SK-N-SH (cell line): Measurements from ENCODE around the gene EBF3. TPM values are rescaled to one million over a fixed set of nuclear protein-coding genes. Genes with fewer than 3 reads are reported as not detected.

ENCODE experiments used
- CTCF ChIA-PET: fragments of 300-600, 350-600 bp; formaldehyde crosslinking; extraction: SDS; loops from one replicate; lab custom pipeline; 2021; lab: Yijun Ruan, JAX
- POLR2A ChIA-PET: fragments of 350-600 bp; sonication (Branson Sonifier 250); formaldehyde crosslinking; extraction: SDS; loops from one replicate; lab custom pipeline; 2020; ENCODE audit warnings: antibody characterized with exemption, inconsistent platforms; lab: Yijun Ruan, JAX
- DNase-seq: peaks from one replicate; pipeline ENCODE4 v3.0.0; 2012
- H2AFZ ChIP-seq: fragments of 200-600 bp; sonication (generic); 2 replicates; pipeline ENCODE4 v1.8.1; 2016; ENCODE audit warnings: antibody characterized with exemption, mild to moderate bottlenecking, low read depth
- H3F3A ChIP-seq: fragments of 200-600 bp; sonication (generic); replicated peaks from 2 replicates; pipeline ENCODE3; 2016; ENCODE audit warnings: antibody characterized with exemption, mild to moderate bottlenecking; ENCODE audit not compliant: insufficient read depth
- H3K27ac ChIP-seq, 2 experiments: fragments of 200-500 bp in 1 of 2; fragments of 200-600 bp in 1 of 2; sonication (Bioruptor generic) in 1 of 2; sonication (generic), shearing (Covaris generic) in 1 of 2; 2 replicates each; pipeline versions ENCODE4 v1.5.1 to v1.6.1; 2014 to 2016; ENCODE audit warnings: low read depth in 2 of 2, inconsistent platforms in 1 of 2, low read length in 1 of 2, mild to moderate bottlenecking in 1 of 2, mixed read lengths in 1 of 2
- H3K27me3 ChIP-seq: fragments of 200-600 bp; sonication (generic), shearing (Covaris generic); 2 replicates; pipeline ENCODE4 v1.6.1; 2016; ENCODE audit warnings: mixed run types; ENCODE audit not compliant: insufficient read depth
- H3K36me3 ChIP-seq, 2 experiments: fragments of 200-500 bp in 1 of 2; fragments of 200-600 bp in 1 of 2; sonication (Bioruptor generic) in 1 of 2; sonication (generic) in 1 of 2; replicated peaks in 1 of 2; 2 replicates each; pipeline versions ENCODE3 to v1.5.1; 2014 to 2016; ENCODE audit warnings: low read length in 1 of 2, mild to moderate bottlenecking in 1 of 2; ENCODE audit not compliant: insufficient read depth in 2 of 2, control insufficient read depth in 1 of 2
- H3K4me1 ChIP-seq, 2 experiments: fragments of 200-500 bp in 1 of 2; fragments of 200-600 bp in 1 of 2; sonication (Bioruptor generic) in 1 of 2; sonication (generic), shearing (Covaris generic) in 1 of 2; 2 replicates each; pipeline versions ENCODE4 v1.5.1 to v1.6.1; 2014 to 2016; ENCODE audit warnings: low read depth in 1 of 2, low read length in 1 of 2, mixed run types in 1 of 2; ENCODE audit not compliant: insufficient read depth in 2 of 2, control insufficient read depth in 1 of 2
- H3K4me2 ChIP-seq: fragments of 200-600 bp; sonication (generic), shearing (Covaris generic); 2 replicates; pipeline ENCODE4 v1.6.1; 2017; ENCODE audit warnings: mixed run types
- H3K4me3 ChIP-seq, 2 experiments: fragments of 200-500 bp in 1 of 2; fragments of 200-600 bp in 1 of 2; sonication (Bioruptor generic) in 1 of 2; sonication (generic), shearing (Covaris generic) in 1 of 2; 2 replicates each; pipeline versions ENCODE4 v1.5.1 to v1.8.1; 2014 to 2016; ENCODE audit warnings: low read depth in 2 of 2, inconsistent platforms in 1 of 2, low read length in 1 of 2, mild to moderate bottlenecking in 1 of 2, mixed read lengths in 1 of 2, moderate library complexity in 1 of 2
- H3K79me2 ChIP-seq: fragments of 200-600 bp; sonication (generic); 2 replicates; pipeline ENCODE4 v1.8.1; 2017; ENCODE audit warnings: mild to moderate bottlenecking; ENCODE audit not compliant: insufficient read depth
- H3K9ac ChIP-seq: fragments of 200-600 bp; sonication (generic); 2 replicates; pipeline ENCODE4 v1.6.1; 2017; ENCODE audit warnings: mixed run types
- H3K9me2 ChIP-seq: fragments of 200-600 bp; sonication (generic); 2 replicates; pipeline ENCODE4 v1.6.1; 2017; ENCODE audit warnings: mixed run types
- H3K9me3 ChIP-seq: fragments of 200-600 bp; sonication (generic); 2 replicates; pipeline ENCODE4 v1.6.1; 2017; ENCODE audit warnings: mixed run types, mild to moderate bottlenecking, moderate library complexity
- H4K20me1 ChIP-seq: fragments of 200-600 bp; sonication (generic); 2 replicates; pipeline ENCODE4 v1.6.1; 2017; ENCODE audit warnings: mild to moderate bottlenecking, mixed run types; ENCODE audit not compliant: insufficient read depth
- EZH2phosphoT487 ChIP-seq: fragments of 200-600 bp; sonication (generic); IDR thresholded peaks from 2 replicates; pipeline ENCODE4 v1.6.1; 2017; ENCODE audit warnings: low read depth, mixed run types, mild to moderate bottlenecking, antibody characterized with exemption, moderate library complexity, borderline replicate concordance
- GABPA ChIP-seq: IDR thresholded peaks from 2 replicates; pipeline ENCODE4 v1.4.0; 2012; ENCODE audit warnings: low read depth, mild to moderate bottlenecking
- IRF3 ChIP-seq: fragments of 150-350 bp; IDR thresholded peaks from 2 replicates; pipeline ENCODE4 v1.6.1; 2016; ENCODE audit warnings: mild to moderate bottlenecking, low read depth, low read length
- JUND ChIP-seq: IDR thresholded peaks from 2 replicates; pipeline ENCODE4 v1.4.0; 2012
- RFX5 ChIP-seq: IDR thresholded peaks from 2 replicates; pipeline ENCODE4 v1.6.1; 2012; ENCODE audit warnings: mild to moderate bottlenecking, improper control_type of control experiment, low read length
- RXRA ChIP-seq: IDR thresholded peaks from 2 replicates; pipeline ENCODE4 v1.4.0; 2012; ENCODE audit warnings: low read depth, mild to moderate bottlenecking, borderline replicate concordance
- SIN3A ChIP-seq: IDR thresholded peaks from 2 replicates; pipeline ENCODE4 v1.6.1; 2012; ENCODE audit warnings: low read depth, mild to moderate bottlenecking, low read length, moderate library complexity, borderline replicate concordance
- TAF1 ChIP-seq: IDR thresholded peaks from 2 replicates; pipeline ENCODE4 v1.6.1; 2012; ENCODE audit warnings: low read depth, mild to moderate bottlenecking, low read length, moderate library complexity, borderline replicate concordance
- TEAD4 ChIP-seq: IDR thresholded peaks from 2 replicates; pipeline ENCODE4 v1.4.0; 2012; ENCODE audit warnings: mild to moderate bottlenecking, borderline replicate concordance; ENCODE audit not compliant: insufficient read depth
- ZBTB33 ChIP-seq: IDR thresholded peaks from 2 replicates; pipeline ENCODE4 v1.4.0; 2012; ENCODE audit warnings: low read depth, borderline replicate concordance
- WGBS: methylation state at CpG from one replicate; pipeline ENCODE4 v1.1.6; 2017; ENCODE audit warnings: low lambda C conversion rate; 5-methylcytosine and 5-hydroxymethylcytosine counted together
- polyA plus RNA-seq, 3 experiments: library from polyadenylated mRNA; depleted of rRNA; stranded (reverse); fragments of >200 nt; gene quantifications; 2 replicates each; pipeline ENCODE4 v1.2.3, GENCODE V29; 2012
- TF ChIP-seq, protein P1 (sequence below): fragments of 200-600 bp; sonication (generic); IDR thresholded peaks from 2 replicates; pipeline ENCODE4 v1.6.1; 2017; ENCODE audit warnings: antibody characterized with exemption, mild to moderate bottlenecking, moderate library complexity

The EBF3 gene
- polyA plus RNA-seq, 1 of the 3 experiments (the other 2 are of a cell fraction) = not detected

DNA sequence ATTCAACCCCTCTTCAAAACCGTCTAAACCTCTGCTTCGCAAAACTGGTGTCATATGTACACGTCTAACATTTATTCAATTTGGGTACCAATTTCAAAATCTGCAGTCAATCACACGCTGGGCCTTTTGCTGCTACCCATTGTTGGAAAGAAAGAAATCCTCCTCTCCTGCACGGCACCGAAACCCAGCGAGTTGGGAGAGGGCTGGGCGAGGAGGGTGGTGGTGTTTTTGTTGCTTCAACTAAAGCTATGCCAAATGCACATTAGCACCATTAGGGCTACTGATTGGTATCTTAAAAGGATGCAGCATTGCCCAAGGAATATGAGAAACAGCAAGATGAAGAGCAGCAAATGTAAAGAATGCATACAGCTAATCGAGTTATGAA, 7.8 kb downstream of the EBF3 start:
- POLR2A ChIA-PET = no interaction called here
- H3F3A ChIP-seq = no peaks in the 10 kb centered on the region
- H3K4me3 ChIP-seq = no peak overlapping the region
- TF ChIP-seq TEAD4 = no peak
- no peak for TF ChIP-seq EZH2phosphoT487
- TF ChIP-seq GABPA = no peak
- no peak for TF ChIP-seq RFX5
- TF ChIP-seq IRF3 = no peak
- no peak for TF ChIP-seq SIN3A
- TF ChIP-seq TAF1 = no peak
- TF ChIP-seq ZBTB33 = no peak
- no peak for TF ChIP-seq JUND
- TF ChIP-seq RXRA = no peak
- TF ChIP-seq, all 33 proteins: peak for 0
- H2AFZ ChIP-seq = no peak overlapping the region
- H3K9ac ChIP-seq = no peak overlapping the region
- no peaks in the 10 kb centered on the region for H3K79me2 ChIP-seq
- no peak overlapping the region for H3K27ac ChIP-seq
- WGBS = 6% methylated on average over 9 of the region's 9 CpGs
- no peaks in the 10 kb centered on the region for H3K36me3 ChIP-seq
- H4K20me1 ChIP-seq = no peaks in the 10 kb centered on the region
- H3K4me1 ChIP-seq = peaks cover 0 to 8% of the 10 kb centered on the region in 2 experiments; a peak in 2 of 4 replicates
- no peaks in the 10 kb centered on the region for H3K9me3 ChIP-seq
- no peaks in the 10 kb centered on the region for H3K9me2 ChIP-seq
- H3K4me2 ChIP-seq = no peak overlapping the region
- CTCF ChIA-PET = interaction anchor here (0.8 to 8.4 kb wide), 8 partner anchors 9 to 925 kb away, joined by 3 to 55 read pairs (median 4); no protein-coding TSS in a partner anchor
- DNase-seq = no peak
- peaks cover 46% of the 10 kb centered on the region for H3K27me3 ChIP-seq

DNA sequence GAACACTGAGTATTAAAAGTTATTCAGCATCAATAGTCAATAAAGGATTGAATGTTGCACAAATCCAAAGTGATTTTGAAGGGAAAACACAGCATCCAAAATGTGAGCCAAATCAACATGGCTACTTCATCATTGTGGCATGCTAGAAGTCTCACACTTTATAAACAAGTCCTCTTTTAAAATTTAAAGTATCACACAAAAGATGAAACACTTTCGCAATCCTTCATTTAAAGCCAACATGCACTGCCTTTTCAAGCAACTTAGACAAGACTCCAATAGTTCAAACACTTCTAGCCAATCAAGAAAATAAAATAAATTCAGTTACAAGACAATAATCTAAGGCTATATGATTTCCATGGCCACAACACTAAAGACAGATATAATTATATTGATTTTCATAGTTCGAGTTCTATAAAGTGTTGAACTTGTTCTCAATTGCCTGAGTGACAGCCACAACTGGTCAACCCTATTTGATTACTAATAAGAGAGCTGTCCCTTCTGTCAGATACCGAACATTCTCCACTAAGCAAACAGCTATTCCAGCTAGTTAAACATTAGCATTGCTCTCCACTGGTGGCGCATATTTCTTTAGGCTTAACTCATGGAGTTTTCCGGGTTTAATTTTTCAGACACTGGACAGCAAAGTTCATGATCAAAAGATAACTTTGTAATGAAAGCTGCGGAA, 8.3 kb downstream of the EBF3 start:
- H3K9me3 ChIP-seq = no peaks in the 10 kb centered on the region
- peaks cover 41% of the 10 kb centered on the region for H3K27me3 ChIP-seq
- 8% methylated on average over 6 of the region's 6 CpGs for WGBS
- no peaks in the 10 kb centered on the region for H3K9me2 ChIP-seq
- POLR2A ChIA-PET = no interaction called here
- no peak overlapping the region for H2AFZ ChIP-seq
- TF ChIP-seq TAF1 = no peak
- TF ChIP-seq, protein P1, sequence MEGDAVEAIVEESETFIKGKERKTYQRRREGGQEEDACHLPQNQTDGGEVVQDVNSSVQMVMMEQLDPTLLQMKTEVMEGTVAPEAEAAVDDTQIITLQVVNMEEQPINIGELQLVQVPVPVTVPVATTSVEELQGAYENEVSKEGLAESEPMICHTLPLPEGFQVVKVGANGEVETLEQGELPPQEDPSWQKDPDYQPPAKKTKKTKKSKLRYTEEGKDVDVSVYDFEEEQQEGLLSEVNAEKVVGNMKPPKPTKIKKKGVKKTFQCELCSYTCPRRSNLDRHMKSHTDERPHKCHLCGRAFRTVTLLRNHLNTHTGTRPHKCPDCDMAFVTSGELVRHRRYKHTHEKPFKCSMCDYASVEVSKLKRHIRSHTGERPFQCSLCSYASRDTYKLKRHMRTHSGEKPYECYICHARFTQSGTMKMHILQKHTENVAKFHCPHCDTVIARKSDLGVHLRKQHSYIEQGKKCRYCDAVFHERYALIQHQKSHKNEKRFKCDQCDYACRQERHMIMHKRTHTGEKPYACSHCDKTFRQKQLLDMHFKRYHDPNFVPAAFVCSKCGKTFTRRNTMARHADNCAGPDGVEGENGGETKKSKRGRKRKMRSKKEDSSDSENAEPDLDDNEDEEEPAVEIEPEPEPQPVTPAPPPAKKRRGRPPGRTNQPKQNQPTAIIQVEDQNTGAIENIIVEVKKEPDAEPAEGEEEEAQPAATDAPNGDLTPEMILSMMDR = no peak
- no peak for TF ChIP-seq ZBTB33
- no peaks in the 10 kb centered on the region for H3K79me2 ChIP-seq
- CTCF ChIA-PET = interaction anchor here (0.8 to 8.4 kb wide), 10 partner anchors 8 to 924 kb away, joined by 3 to 55 read pairs (median 3); no protein-coding TSS in a partner anchor
- H3F3A ChIP-seq = no peaks in the 10 kb centered on the region
- H3K4me3 ChIP-seq = no peak overlapping the region
- no peak overlapping the region for H3K4me2 ChIP-seq
- H3K36me3 ChIP-seq = no peaks in the 10 kb centered on the region
- H3K9ac ChIP-seq = no peak overlapping the region
- H3K4me1 ChIP-seq = peaks cover 0 to 13% of the 10 kb centered on the region in 2 experiments; a peak in 3 of 4 replicates
- no peaks in the 10 kb centered on the region for H4K20me1 ChIP-seq
- H3K27ac ChIP-seq = no peak overlapping the region
- no peak for DNase-seq
